ENCODE data around the gene ZNF568. TPM values are rescaled to one million over a fixed set of nuclear protein-coding genes. Genes with fewer than 3 reads are reported as not detected.

ZNF568 gene
- total and polyA plus RNA-seq, 9 of the 15 experiments (the other 6 are each of a cell fraction or from before 2014, with no cell fraction given), result 0.04 to 0.36 (median 0.07) TPM; not detected in 1

GRCh38 chr19:36973844-36974195 is 57.7 kb downstream of the ZNF568 start:
- Histone ChIP-seq H3K9me3 (replicated peaks; ENCODE audit: control insufficient read depth, insufficient read depth, low read depth, low read length) (no peaks in the 10 kb centered on the region), H3K36me3 (ENCODE audit: control insufficient read depth, insufficient read depth, low read length) (no peaks in the 10 kb centered on the region), H3K27me3 (ENCODE audit: control insufficient read depth in 2 of 2, insufficient read depth in 2 of 2, low read length in 2 of 2) (no peaks in the 10 kb centered on the region), H4K20me1 (replicated peaks; ENCODE audit: control insufficient read depth, insufficient read depth, low read length) (no peaks in the 10 kb centered on the region), H2AFZ (ENCODE audit: low read depth, low read length) (no peak overlapping the region), H3K4me3 (no peak overlapping the region), H3K4me1 (replicated peaks in 1 of 2; ENCODE audit: control insufficient read depth in 2 of 2, insufficient read depth in 2 of 2, low read length in 2 of 2) (peaks cover 0 to 7% of the 10 kb centered on the region in 2 experiments; a peak in 1 of 5 replicates), H3K79me2 (ENCODE audit: control insufficient read depth, insufficient read depth, low read length) (no peaks in the 10 kb centered on the region), H3K4me2 (ENCODE audit: insufficient read depth, low read length) (no peak overlapping the region; the same call in 1 of the 2 replicates), H3K27ac (ENCODE audit: extremely low read depth, low read depth, low read length) (no peak overlapping the region), H3K9ac (ENCODE audit: insufficient read depth in 1 of 2, low read depth in 2 of 2, low read length in 2 of 2) (no peak overlapping the region), H3K9me1 (ENCODE audit: control insufficient read depth, insufficient read depth, low read length) (no peaks in the 10 kb centered on the region)
- intact Hi-C loops (cut with micrococcal nuclease), result no loop called here
- 3% methylated on average over 4 of the region's 6 CpGs for WGBS (ENCODE audit: insufficient coverage, low coverage, missing lambda C conversion rate)
- ATAC-seq, result no peak
- CTCF ChIA-PET (ENCODE audit: low intra/inter-chr PET ratio), result no interaction called here
- in situ Hi-C loops (cut with MboI), result no loop called here
- DNase-seq (ENCODE audit: extremely low read depth in 1 of 4, low spot score in 3 of 4), result no peak
- no peak for FAIRE-seq
- no peak for TF ChIP-seq FOXA3 (CRISPR knock-in tag; conservative IDR thresholded peaks at IDR 0.05 in 1 of 2, IDR thresholded peaks at IDR 0.05 in 1 of 2)
- TF ChIP-seq ZNF445 (CRISPR knock-in tag; IDR thresholded peaks at IDR 0.05; ENCODE audit: low read depth), result no peak
- no peak for TF ChIP-seq CTCFL (IDR thresholded peaks at IDR 0.05; ENCODE audit: borderline replicate concordance, insufficient read depth, low read depth, low read length, poor library complexity, severe bottlenecking)
- TF ChIP-seq ZNF3 (CRISPR knock-in tag; IDR thresholded peaks at IDR 0.05), result no peak
- no peak for TF ChIP-seq CC2D1A (IDR thresholded peaks at IDR 0.05)
- BruUV-seq (replicated peaks), result no TSS peak
- POLR2A ChIA-PET, result no interaction called here

All from K562 (cell line).